ENCODE results near the gene RAB18.
"Not testable (repeated sequence)": the region's sequence is repeated elsewhere in the genome, so short reads cannot be mapped to it uniquely, and the experiment has no call there.

Gene RAB18

DNA sequence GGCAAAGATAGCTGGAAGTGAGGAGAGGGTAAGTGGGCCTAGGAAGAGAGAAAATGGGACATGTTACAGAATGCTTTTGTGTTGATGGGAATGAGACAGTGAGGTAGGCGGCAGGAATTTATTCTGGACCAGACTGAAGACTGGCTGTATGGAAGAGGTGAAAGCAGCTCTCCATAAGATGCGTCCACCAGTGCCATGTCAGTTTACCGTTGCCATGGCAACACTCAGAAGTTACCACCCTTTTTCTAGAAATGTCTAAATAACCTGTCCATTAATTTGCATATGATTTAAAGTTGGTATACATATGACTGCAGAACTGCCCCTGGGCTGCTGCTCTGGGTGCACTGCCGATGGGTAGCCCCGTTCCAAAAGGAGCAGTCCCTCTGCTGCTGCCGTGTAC lies 46.7 kb downstream of the RAB18 start:
- DNase-seq: no peak

GRCh38 chr10:27558612-27559020 lies 54.5 kb downstream of the RAB18 start:
- DNase-seq: peak; percentile 49

DNA sequence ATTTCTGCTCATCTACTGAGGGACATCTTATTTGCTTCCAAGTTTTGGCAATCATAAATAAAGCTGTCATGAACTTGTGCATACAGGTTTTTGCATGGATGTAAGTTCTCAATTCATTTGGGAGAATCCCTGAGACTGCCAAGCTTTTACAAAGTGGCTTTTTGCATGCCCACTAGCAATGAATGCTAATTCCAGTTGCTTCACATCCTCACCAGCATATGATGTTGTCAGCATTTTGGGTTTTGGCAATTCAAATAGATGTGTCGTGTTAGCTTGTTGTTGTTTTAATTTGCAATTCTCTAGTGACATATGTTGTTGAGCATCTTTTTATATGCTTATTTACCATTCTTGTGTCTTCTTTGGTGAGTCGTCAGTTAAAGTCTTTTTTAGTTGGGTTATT lies 57.2 kb downstream of the RAB18 start:
- DNase-seq: no peak

DNA sequence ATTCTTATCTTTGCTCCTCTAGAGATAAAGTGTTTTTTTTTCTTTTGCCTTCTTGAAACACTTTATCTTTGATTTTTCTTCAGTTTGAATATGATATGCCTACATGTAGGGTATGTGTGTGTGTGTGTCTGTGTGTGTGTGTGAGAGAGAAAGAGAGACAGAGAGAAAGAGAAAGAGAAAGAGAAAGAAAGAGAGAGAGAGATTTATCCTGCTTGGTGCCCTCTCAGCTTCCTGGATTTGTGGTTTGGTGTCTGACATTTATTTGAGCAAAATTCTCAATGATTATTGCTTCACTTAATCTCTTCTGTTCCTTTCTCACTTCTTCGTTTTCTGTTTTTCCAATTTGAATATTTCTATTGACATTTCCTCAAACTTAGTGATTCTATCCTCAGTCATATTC lies 60.3 kb downstream of the RAB18 start:
- no peak for DNase-seq

DNA sequence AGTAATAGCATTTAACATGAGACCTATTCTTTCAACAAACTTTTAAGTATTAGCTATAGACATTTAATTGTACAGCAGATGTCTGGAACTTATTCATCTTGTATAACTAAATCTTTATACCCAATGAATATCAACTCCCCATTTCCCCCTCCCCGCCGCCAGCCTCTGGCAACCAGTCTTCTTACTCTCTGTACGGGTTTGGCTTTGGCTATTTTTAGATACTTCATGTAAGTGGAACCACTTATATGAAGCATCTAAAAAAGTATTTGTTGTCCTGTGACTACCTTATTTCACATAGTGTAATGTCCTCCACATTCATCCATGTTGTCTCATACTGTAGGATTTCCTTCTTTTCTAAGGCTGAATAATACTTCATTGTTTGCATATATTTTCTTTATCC lies 60.8 kb downstream of the RAB18 start:
- no peak for DNase-seq

- DNase-seq: no peak
Measured at GRCh38 chr10:27568196-27569175, 64.4 kb downstream of the RAB18 start.

DNA sequence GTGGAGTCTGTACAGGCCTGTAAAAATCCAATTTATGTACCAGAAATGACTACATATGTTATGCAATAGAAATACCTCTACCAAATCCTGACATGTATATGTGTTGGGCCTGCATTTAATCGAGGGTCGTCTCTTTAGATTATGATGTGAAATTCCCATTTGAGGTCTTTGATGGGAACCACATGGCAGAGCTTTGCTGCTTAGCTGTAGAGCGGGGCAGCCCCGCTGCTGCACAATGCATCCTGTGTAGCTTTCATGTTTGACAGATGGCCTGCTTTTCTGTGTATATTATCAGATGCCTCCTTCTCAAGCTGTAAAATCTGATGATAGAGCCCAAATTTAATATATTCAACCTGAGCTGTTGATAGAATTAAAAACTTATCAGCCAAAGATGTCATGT lies 65.8 kb downstream of the RAB18 start:
- DNase-seq: no peak

GRCh38 chr10:27577038-27577437 lies 72.9 kb downstream of the RAB18 start:
- DNase-seq: not testable (repeated sequence)

DNA sequence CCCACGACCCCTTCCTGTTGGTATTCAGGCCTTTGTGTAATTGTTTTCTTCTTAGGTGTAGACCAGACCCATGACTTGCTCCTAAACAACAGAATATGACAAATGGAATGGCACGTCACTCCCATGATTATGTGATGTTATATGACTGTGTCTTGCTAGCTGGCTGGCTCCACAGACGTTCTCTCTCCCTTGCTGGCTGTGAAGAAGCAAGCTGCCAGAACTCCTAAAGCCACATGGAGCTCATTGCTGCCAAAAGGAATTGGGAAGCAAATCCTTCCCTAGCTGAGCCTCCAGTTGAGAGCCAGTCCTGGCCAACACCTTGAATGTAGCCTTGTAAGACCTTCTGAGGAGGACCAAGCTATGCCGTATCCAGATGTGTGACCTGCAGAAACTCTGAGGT lies 74.2 kb downstream of the RAB18 start:
- no peak for DNase-seq

- DNase-seq: no peak
Measured at GRCh38 chr10:27581225-27581624, 77.1 kb downstream of the RAB18 start.

- no peak for DNase-seq
Measured at GRCh38 chr10:27584302-27584701, 80.2 kb downstream of the RAB18 start.

All from amniotic stem cell (primary cell).